HEK293 (cell line): ENCODE measurements around the gene EVL.

Experiments
- CTCF ChIA-PET: fragments of 350-600 bp; formaldehyde crosslinking; extraction: SDS; loops from one replicate; lab custom pipeline; 2021; ENCODE audit warnings: antibody characterized with exemption; lab: Yijun Ruan, JAX
- POLR2A ChIA-PET: fragments of 300-600 bp; formaldehyde crosslinking; extraction: SDS; loops from one replicate; lab custom pipeline; 2020; ENCODE audit warnings: antibody characterized with exemption, inconsistent platforms; lab: Yijun Ruan, JAX
- H3K27ac ChIP-seq: fragments of 200-500 bp; sonication (Bioruptor generic); 2 replicates; pipeline ENCODE4 v1.5.1; 2014; ENCODE audit warnings: low read depth, low read length, control low read depth, inconsistent platforms; ENCODE audit errors: extremely low read depth
- H3K36me3 ChIP-seq, 2 experiments: fragments of 200-500 bp in 1 of 2; sonication (Bioruptor generic) in 1 of 2; 1 replicate in 1 of 2; 2 replicates in 1 of 2; pipeline ENCODE4 v1.5.1; 2014 to 2017; ENCODE audit warnings: inconsistent platforms in 2 of 2, low read length in 2 of 2; ENCODE audit not compliant: control insufficient read depth in 2 of 2, insufficient read depth in 1 of 2
- H3K4me1 ChIP-seq: fragments of 200-500 bp; sonication (Bioruptor generic); 2 replicates; pipeline ENCODE4 v1.5.1; 2014; ENCODE audit warnings: mild to moderate bottlenecking, low read length, inconsistent platforms; ENCODE audit not compliant: control insufficient read depth, insufficient read depth
- H3K4me3 ChIP-seq: 2 replicates; pipeline ENCODE4 v1.5.1; 2011; ENCODE audit warnings: low read depth, mild to moderate bottlenecking, control low read depth, low read length, moderate library complexity
- H3K9me3 ChIP-seq: fragments of 200-500 bp; sonication (Bioruptor generic); 2 replicates; pipeline ENCODE4 v1.5.1; 2014; ENCODE audit warnings: low read depth, low read length, inconsistent platforms; ENCODE audit not compliant: control insufficient read depth, insufficient read depth
- CTCF ChIP-seq: fragments of 450-650 bp; formaldehyde crosslinking; IDR thresholded peaks from 2 replicates; pipeline ENCODE4 v1.5.1; 2016; ENCODE audit warnings: missing biosample characterization, missing genetic modification characterization
- FEZF1 ChIP-seq: fragments of 450-650 bp; formaldehyde crosslinking; IDR thresholded peaks from 2 replicates; pipeline ENCODE4 v1.5.1; 2016; ENCODE audit warnings: missing biosample characterization, missing genetic modification characterization
- KLF17 ChIP-seq: fragments of 450-650 bp; formaldehyde crosslinking; IDR thresholded peaks from 2 replicates; pipeline ENCODE4 v1.5.1; 2016; ENCODE audit warnings: missing biosample characterization, missing genetic modification characterization
- PRDM1 ChIP-seq: fragments of 450-650 bp; formaldehyde crosslinking; IDR thresholded peaks from 2 replicates; pipeline ENCODE4; 2016; ENCODE audit warnings: missing biosample characterization, missing genetic modification characterization
- TSHZ1 ChIP-seq: fragments of 450-650 bp; formaldehyde crosslinking; IDR thresholded peaks from 2 replicates; pipeline ENCODE4 v1.5.1; 2016; ENCODE audit warnings: missing biosample characterization, missing genetic modification characterization, borderline replicate concordance
- ZBTB1 ChIP-seq: fragments of 450-650 bp; formaldehyde crosslinking; IDR thresholded peaks from 2 replicates; pipeline ENCODE4 v1.5.1; 2016; ENCODE audit warnings: missing biosample characterization, missing genetic modification characterization
- ZNF146 ChIP-seq: fragments of 450-650 bp; formaldehyde crosslinking; IDR thresholded peaks from 2 replicates; pipeline ENCODE4 v1.5.1; 2016; ENCODE audit warnings: missing biosample characterization, missing genetic modification characterization
- ZNF18 ChIP-seq: fragments of 450-650 bp; formaldehyde crosslinking; IDR thresholded peaks from 2 replicates; pipeline ENCODE4 v1.5.1; 2016; ENCODE audit warnings: missing biosample characterization, missing genetic modification characterization
- ZNF248 ChIP-seq: fragments of 450-650 bp; formaldehyde crosslinking; IDR thresholded peaks from 2 replicates; pipeline ENCODE4 v1.5.1; 2017; ENCODE audit warnings: missing biosample characterization, missing genetic modification characterization
- ZNF521 ChIP-seq: fragments of 450-650 bp; formaldehyde crosslinking; IDR thresholded peaks from 2 replicates; pipeline ENCODE4 v1.5.1; 2017; ENCODE audit warnings: missing biosample characterization, mild to moderate bottlenecking, missing genetic modification characterization
- ZNF610 ChIP-seq: fragments of 450-650 bp; formaldehyde crosslinking; IDR thresholded peaks from 2 replicates; pipeline ENCODE4 v1.5.1; 2016; ENCODE audit warnings: missing biosample characterization, missing genetic modification characterization, borderline replicate concordance
- ZNF621 ChIP-seq: fragments of 450-650 bp; formaldehyde crosslinking; IDR thresholded peaks from 2 replicates; pipeline ENCODE4 v1.5.1; 2017; ENCODE audit warnings: missing biosample characterization, missing genetic modification characterization
- ZNF76 ChIP-seq: fragments of 450-650 bp; formaldehyde crosslinking; IDR thresholded peaks from 2 replicates; pipeline ENCODE4; 2016; ENCODE audit warnings: low read depth, missing biosample characterization, missing genetic modification characterization, borderline replicate concordance
- ZNF837 ChIP-seq: fragments of 450-650 bp; formaldehyde crosslinking; IDR thresholded peaks from 2 replicates; pipeline ENCODE4 v1.5.1; 2016; ENCODE audit warnings: missing biosample characterization, missing genetic modification characterization
- ZSCAN16 ChIP-seq: fragments of 450-650 bp; formaldehyde crosslinking; IDR thresholded peaks from 2 replicates; pipeline ENCODE4 v1.5.1; 2016; ENCODE audit warnings: missing biosample characterization, missing genetic modification characterization
- ZSCAN23 ChIP-seq: fragments of 450-650 bp; formaldehyde crosslinking; IDR thresholded peaks from 2 replicates; pipeline ENCODE4 v1.5.1; 2016; ENCODE audit warnings: missing biosample characterization, missing genetic modification characterization
- TF ChIP-seq, protein P1 (sequence below): fragments of 450-650 bp; formaldehyde crosslinking; IDR thresholded peaks from 2 replicates; pipeline ENCODE4 v1.5.1; 2016; ENCODE audit warnings: missing biosample characterization, missing genetic modification characterization

Gene EVL

DNA sequence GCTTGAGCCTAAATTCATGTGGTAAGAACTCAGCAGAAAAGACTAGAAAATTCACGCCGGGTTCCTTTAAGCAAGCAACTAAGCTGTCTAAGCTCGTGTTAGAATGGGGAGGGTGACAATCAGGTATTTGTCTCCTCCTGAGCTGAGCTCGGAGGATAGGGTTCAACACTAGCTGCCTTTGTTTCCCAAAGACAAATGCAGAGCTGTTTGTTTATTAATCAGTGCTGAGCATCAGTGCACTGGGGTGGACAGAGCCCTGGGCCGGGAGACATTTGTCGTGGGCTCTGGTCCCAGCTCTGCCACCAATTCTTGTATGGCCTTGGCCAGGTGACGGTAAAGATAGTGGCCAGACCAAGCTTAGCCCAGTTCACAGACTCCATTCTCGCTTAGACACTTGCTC is 50.5 kb downstream of the EVL start:
- ChIA-PET POLR2A (interaction anchor here (0.6 kb wide), 1 partner anchor 16 kb away, joined by 3 read pairs; no protein-coding TSS in a partner anchor), CTCF (interaction anchor here (1.2 to 4.2 kb wide), 2 partner anchors 8 to 11 kb away, joined by 3 to 27 read pairs; no protein-coding TSS in a partner anchor)
- no peak overlapping the region for H3K4me3 ChIP-seq
- H3K4me1 ChIP-seq: no peaks in the 10 kb centered on the region
- no peak for TF ChIP-seq KLF17 (tag by site-specific recombination)
- no peak for TF ChIP-seq ZNF610 (tag by site-specific recombination)
- TF ChIP-seq TSHZ1 (tag by site-specific recombination): no peak
- no peak for TF ChIP-seq FEZF1 (tag by site-specific recombination)
- no peak for TF ChIP-seq ZSCAN16 (tag by site-specific recombination)
- TF ChIP-seq CTCF (tag by site-specific recombination): no peak
- no peak for TF ChIP-seq ZNF248 (tag by site-specific recombination)
- no peak for TF ChIP-seq ZNF621 (tag by site-specific recombination)
- TF ChIP-seq, protein P1, sequence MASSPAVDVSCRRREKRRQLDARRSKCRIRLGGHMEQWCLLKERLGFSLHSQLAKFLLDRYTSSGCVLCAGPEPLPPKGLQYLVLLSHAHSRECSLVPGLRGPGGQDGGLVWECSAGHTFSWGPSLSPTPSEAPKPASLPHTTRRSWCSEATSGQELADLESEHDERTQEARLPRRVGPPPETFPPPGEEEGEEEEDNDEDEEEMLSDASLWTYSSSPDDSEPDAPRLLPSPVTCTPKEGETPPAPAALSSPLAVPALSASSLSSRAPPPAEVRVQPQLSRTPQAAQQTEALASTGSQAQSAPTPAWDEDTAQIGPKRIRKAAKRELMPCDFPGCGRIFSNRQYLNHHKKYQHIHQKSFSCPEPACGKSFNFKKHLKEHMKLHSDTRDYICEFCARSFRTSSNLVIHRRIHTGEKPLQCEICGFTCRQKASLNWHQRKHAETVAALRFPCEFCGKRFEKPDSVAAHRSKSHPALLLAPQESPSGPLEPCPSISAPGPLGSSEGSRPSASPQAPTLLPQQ: no peak
- TF ChIP-seq ZNF18 (tag by site-specific recombination): no peak
- TF ChIP-seq ZBTB1 (tag by site-specific recombination): no peak
- no peak for TF ChIP-seq ZNF146
- TF ChIP-seq ZSCAN23 (tag by site-specific recombination): no peak
- TF ChIP-seq ZNF521 (tag by site-specific recombination): no peak
- no peak for TF ChIP-seq ZNF76 (tag by site-specific recombination)
- TF ChIP-seq ZNF837 (tag by site-specific recombination): no peak
- no peak for TF ChIP-seq PRDM1 (tag by site-specific recombination)
- no peaks in the 10 kb centered on the region for H3K36me3 ChIP-seq
- H3K27ac ChIP-seq: no peak overlapping the region
- H3K9me3 ChIP-seq: no peaks in the 10 kb centered on the region
